ENCODE measurements around the gene FAT1.

The FAT1 gene

GRCh38 chr4:186554914-186555827 is 168.5 kb downstream of the FAT1 start, which contains the start of gene MTNR1A:
Gene MTNR1A (minus strand): TSS chr4:186555567. CDS start chr4:186555365, 202 bp downstream.
- no peak for DNase-seq

DNA sequence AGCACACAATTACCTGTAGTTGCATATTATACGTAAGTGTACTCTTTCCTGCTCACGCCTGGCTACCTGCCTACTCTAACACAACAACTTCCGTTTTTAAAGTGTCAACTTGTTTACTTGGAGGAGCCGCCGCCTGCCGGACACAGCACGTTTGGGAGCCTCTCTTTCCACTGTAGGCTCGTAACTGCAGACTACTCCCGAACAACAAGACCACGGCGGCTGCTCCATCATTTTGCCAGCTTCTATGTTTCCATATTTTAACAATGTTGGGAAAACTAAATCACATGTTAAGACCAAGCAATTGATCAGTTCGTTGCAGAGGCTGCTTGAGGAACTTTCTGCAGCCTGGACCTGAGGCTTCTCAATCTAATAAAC is 169.1 kb downstream of the FAT1 start:
- no peak for DNase-seq

- DNase-seq = no peak
Observed at GRCh38 chr4:186553717-186554116, 169.9 kb downstream of the FAT1 start.

- no peak for DNase-seq
Observed at GRCh38 chr4:186551849-186552248, 171.8 kb downstream of the FAT1 start.

DNA sequence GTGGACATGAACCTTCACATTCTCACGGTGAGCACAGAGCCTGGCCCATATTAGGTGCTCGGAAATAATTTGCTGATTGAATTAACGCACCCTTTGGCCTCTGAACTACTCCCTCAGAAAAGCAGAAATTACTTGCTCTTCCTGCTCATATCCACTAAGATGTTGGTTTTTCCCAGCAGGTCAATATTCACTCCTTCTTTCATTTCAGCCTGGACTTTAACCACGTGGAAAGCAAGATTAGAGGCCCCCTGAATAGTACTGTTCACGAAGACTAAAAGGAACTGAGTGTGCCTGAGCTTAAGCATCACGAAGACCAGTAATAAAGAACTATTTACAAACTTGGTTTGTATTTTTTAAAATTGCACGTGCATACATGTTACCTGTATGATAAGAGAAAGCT is 178.2 kb downstream of the FAT1 start:
- no peak for DNase-seq

DNA sequence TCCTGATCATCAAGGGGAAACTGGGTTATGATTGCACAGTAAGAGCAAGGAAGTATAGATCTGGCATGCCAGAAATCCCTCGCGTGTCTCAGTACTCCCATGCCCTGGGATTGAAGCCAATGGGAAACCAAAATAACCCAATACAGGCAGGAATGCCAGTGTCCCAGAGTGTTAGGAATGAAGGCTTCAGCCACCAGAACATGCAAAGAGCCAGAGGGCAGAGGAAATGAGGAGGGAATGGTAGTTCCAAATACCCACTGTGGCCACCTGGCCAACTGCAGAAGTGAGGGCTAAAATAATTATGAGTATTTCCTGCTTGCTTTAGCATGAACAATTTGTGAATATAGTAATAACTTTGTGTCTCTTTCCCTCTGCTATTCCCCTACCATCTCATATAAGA is 180.4 kb downstream of the FAT1 start:
- no peak for DNase-seq

DNA sequence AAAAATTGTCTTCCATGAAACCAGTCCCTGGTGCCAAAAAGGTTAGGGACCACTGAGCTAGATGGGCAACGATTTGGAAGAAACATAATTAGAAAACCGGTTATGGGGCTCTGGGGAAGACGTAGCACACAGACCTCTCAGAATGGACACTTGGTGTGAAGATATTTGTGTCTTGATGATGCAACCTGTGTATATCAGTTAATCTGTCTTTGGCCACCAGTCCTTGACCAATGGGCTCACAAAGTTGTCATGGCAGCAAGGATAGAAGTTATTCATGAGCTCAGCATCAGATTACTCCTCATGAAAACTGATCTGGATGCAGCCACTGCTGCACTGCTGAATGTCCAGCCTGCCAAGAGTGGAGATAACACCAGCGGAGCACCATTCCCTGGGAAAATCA is 181.9 kb downstream of the FAT1 start:
- no peak for DNase-seq

GRCh38 chr4:186537843-186538521 is 185.7 kb downstream of the FAT1 start:
- no peak for DNase-seq
